A549 (cell line): ENCODE measurements around the gene PLCB4. TPM values are rescaled to one million over a fixed set of nuclear protein-coding genes. Genes with fewer than 3 reads are reported as not detected.

Source experiments
- ATAC-seq, 2 experiments: fragments of 200-7000 bp in 1 of 2; fragments of >200 bp in 1 of 2; cut with Nextera tagmentation in 1 of 2; cut with Tn5 transposase in 1 of 2; 3 replicates each; pipeline versions ENCODE4 v1.8.0 to v1.9.1; 2018 to 2020; ENCODE audit warnings: mild to moderate bottlenecking in 1 of 2, moderate library complexity in 1 of 2
- CTCF ChIA-PET: fragments of 300-600 bp; sonication (Branson Sonifier 250); formaldehyde crosslinking; extraction: SDS; loops from one replicate; lab custom pipeline; 2021; ENCODE audit warnings: antibody characterized with exemption, inconsistent platforms; lab: Yijun Ruan, JAX
- POLR2A ChIA-PET: fragments of 350-600 bp; formaldehyde crosslinking; extraction: SDS; loops from one replicate; lab custom pipeline; 2021; ENCODE audit warnings: antibody characterized with exemption, inconsistent platforms; lab: Yijun Ruan, JAX
- DNase-seq, 2 experiments: peaks; one replicate each; pipeline versions ENCODE4 v3.0.0 to v3.0.0-alpha.2; 2011 to 2016; ENCODE audit warnings: low read depth in 1 of 2, low spot score in 1 of 2
- FAIRE-seq: peaks from 2 replicates; lab custom pipeline; 2011; peaks lifted over from hg19 to GRCh38; lab: Jason Lieb, UNC
- H3K27ac ChIP-seq, 2 experiments: fragments of >200 bp; sonication (Bioruptor Twin); formaldehyde crosslinking; 3 replicates each; pipeline ENCODE4 v1.5.1; 2016 to 2017
- H3K4me1 ChIP-seq: fragments of >200 bp; sonication (Bioruptor Twin); formaldehyde crosslinking; 3 replicates; pipeline ENCODE4 v1.6.1; 2016
- H3K4me2 ChIP-seq: fragments of >200 bp; sonication (Bioruptor Twin); formaldehyde crosslinking; 3 replicates; pipeline ENCODE4 v1.6.1; 2016
- H3K4me3 ChIP-seq: fragments of >200 bp; sonication (Bioruptor Twin); formaldehyde crosslinking; 3 replicates; pipeline ENCODE4 v1.5.1; 2016
- H3K9me3 ChIP-seq: fragments of >200 bp; sonication (Bioruptor Twin); formaldehyde crosslinking; 3 replicates; pipeline ENCODE4 v1.6.1; 2016
- ATOH8 ChIP-seq: fragments of 250-450 bp; sonication (Bioruptor Pico); IDR thresholded peaks from 2 replicates; pipeline ENCODE4 v1.5.0; 2020; ENCODE audit warnings: low read depth, mild to moderate bottlenecking, moderate library complexity
- CEBPB ChIP-seq, 2 experiments: fragments of >200 bp in 1 of 2; sonication (Bioruptor Twin) in 1 of 2; formaldehyde crosslinking in 1 of 2; IDR thresholded peaks; 2 replicates each; pipeline ENCODE4 v1.6.1; 2012 to 2016
- CHD2 ChIP-seq: fragments of 150-350 bp; IDR thresholded peaks from 2 replicates; pipeline ENCODE4 v1.6.1; 2014; ENCODE audit warnings: low read length; ENCODE audit not compliant: partially characterized antibody
- CTCF ChIP-seq: fragments of >200 bp; sonication (Bioruptor Twin); formaldehyde crosslinking; IDR thresholded peaks from 3 replicates; pipeline ENCODE4 v1.5.1; 2016
- EP300 ChIP-seq, 2 experiments: fragments of >200 bp; sonication (Bioruptor Twin); formaldehyde crosslinking; IDR thresholded peaks; 2 replicates in 1 of 2; 3 replicates in 1 of 2; pipeline ENCODE4 v1.6.1; 2016 to 2017
- HDAC2 ChIP-seq: fragments of 200-600 bp; sonication (generic); IDR thresholded peaks from 2 replicates; pipeline ENCODE4 v1.6.1; 2016
- HOXB13 ChIP-seq: fragments of 250-450 bp; sonication (Bioruptor Pico); IDR thresholded peaks from 2 replicates; pipeline ENCODE4 v1.5.0; 2020; ENCODE audit warnings: low read depth, mild to moderate bottlenecking, moderate library complexity
- HOXB5 ChIP-seq: fragments of 250-450 bp; sonication (Bioruptor Pico); IDR thresholded peaks from 2 replicates; pipeline ENCODE4 v1.5.0; 2020; ENCODE audit warnings: mild to moderate bottlenecking, moderate library complexity
- JUNB ChIP-seq: fragments of >200 bp; sonication (Bioruptor Twin); formaldehyde crosslinking; IDR thresholded peaks from 2 replicates; pipeline ENCODE4 v1.6.1; 2016
- KDM5A ChIP-seq: fragments of 200-600 bp; sonication (generic); IDR thresholded peaks from 2 replicates; pipeline ENCODE4 v1.6.1; 2016; ENCODE audit warnings: antibody characterized with exemption, mild to moderate bottlenecking
- MYC ChIP-seq: IDR thresholded peaks from 2 replicates; pipeline ENCODE4 v1.6.1; 2012; ENCODE audit warnings: mild to moderate bottlenecking, inconsistent platforms, low read length, improper control_type of control experiment, borderline replicate concordance
- NR3C1 ChIP-seq: fragments of >200 bp; sonication (Bioruptor Twin); formaldehyde crosslinking; IDR thresholded peaks from 3 replicates; pipeline ENCODE4 v1.6.1; 2017
- PBX3 ChIP-seq: IDR thresholded peaks from 2 replicates; pipeline ENCODE4 v1.6.1; 2012
- PHF8 ChIP-seq: fragments of 200-600 bp; sonication (generic); IDR thresholded peaks from 2 replicates; pipeline ENCODE4 v1.6.1; 2016; ENCODE audit warnings: low read depth, mild to moderate bottlenecking, antibody characterized with exemption, moderate library complexity, borderline replicate concordance
- RAD21 ChIP-seq, 2 experiments: fragments of >200 bp in 1 of 2; sonication (Bioruptor Twin) in 1 of 2; formaldehyde crosslinking in 1 of 2; IDR thresholded peaks in 1 of 2; conservative IDR thresholded peaks in 1 of 2; 2 replicates in 1 of 2; 3 replicates in 1 of 2; pipeline ENCODE4 v1.6.1; 2012 to 2018; ENCODE audit warnings: inconsistent platforms in 1 of 2
- RCOR1 ChIP-seq: fragments of 150-350 bp; IDR thresholded peaks from 2 replicates; pipeline ENCODE4 v1.6.1; 2014; ENCODE audit warnings: antibody characterized with exemption, low read length, low read depth
- REST ChIP-seq: fragments of 200-600 bp; sonication (generic); IDR thresholded peaks from 2 replicates; pipeline ENCODE4 v1.6.1; 2016; ENCODE audit warnings: antibody characterized with exemption, mild to moderate bottlenecking, moderate library complexity
- RFX5 ChIP-seq: fragments of 450-650 bp; IDR thresholded peaks from 2 replicates; pipeline ENCODE4 v1.7.1; 2014; ENCODE audit warnings: antibody characterized with exemption, mild to moderate bottlenecking, moderate library complexity
- SMC3 ChIP-seq: fragments of >200 bp; sonication (Bioruptor Twin); formaldehyde crosslinking; IDR thresholded peaks from 3 replicates; pipeline ENCODE4 v1.6.1; 2018; ENCODE audit warnings: inconsistent platforms
- TP53 ChIP-seq: fragments of 250-450 bp; sonication (Bioruptor Pico); IDR thresholded peaks from 2 replicates; pipeline ENCODE4 v1.5.0; 2021; ENCODE audit warnings: mild to moderate bottlenecking, moderate library complexity
- ZC3H11A ChIP-seq: fragments of 450-650 bp; IDR thresholded peaks from 2 replicates; pipeline ENCODE4 v1.6.1; 2014; ENCODE audit warnings: antibody characterized with exemption, mild to moderate bottlenecking
- ZSCAN20 ChIP-seq: fragments of 250-450 bp; sonication (Bioruptor Pico); IDR thresholded peaks from 2 replicates; pipeline ENCODE4 v1.8.0; 2022; ENCODE audit warnings: mild to moderate bottlenecking, moderate library complexity
- WGBS: methylation state at CpG from one replicate; pipeline ENCODE4 v1.1.6; 2017; ENCODE audit errors: missing lambda C conversion rate; 5-methylcytosine and 5-hydroxymethylcytosine counted together
- polyA plus RNA-seq, 4 experiments: library from polyadenylated mRNA; depleted of rRNA in 3 of 4; stranded (reverse); fragments of >200 nt; fragmentation: RNase III in 1 of 4; extraction: RNeasy Plus Mini Kit Qiagen cat#74134 plus additional on column Dnase treatment in 1 of 4; gene quantifications; 2 replicates in 3 of 4; 3 replicates in 1 of 4; pipeline ENCODE4 v1.2.3, GENCODE V29; 2011 to 2017

PLCB4 gene
- polyA plus RNA-seq, 2 of the 4 experiments (the other 2 are of a cell fraction) = 17.1 to 32.1 TPM

- FAIRE-seq (no peak), DNase-seq (peak; percentile 30 to 40), ATAC-seq (peak; percentile 96 to 97)
- no peaks in the 10 kb centered on the region for H3K9me3 ChIP-seq
- ChIA-PET POLR2A (no interaction called here), CTCF (interaction anchor here (0.8 to 1.9 kb wide), 6 partner anchors 9 to 470 kb away, joined by 3 to 5 read pairs (median 4); no protein-coding TSS in a partner anchor)
- no peak overlapping the region for H3K4me3 ChIP-seq
- TF ChIP-seq CEBPB (IDR thresholded peaks at IDR 0.05) (no peak), RAD21 (conservative IDR thresholded peaks at IDR 0.05 in 1 of 2, IDR thresholded peaks at IDR 0.05 in 1 of 2) (peak; percentile 24 to 25; a peak in 3 of 5 replicates), ZC3H11A (no peak), REST (no peak), HOXB5 (CRISPR knock-in tag) (no peak), EP300 (IDR thresholded peaks at IDR 0.05) (no peak), PHF8 (no peak), PBX3 (no peak), SMC3 (peak; percentile 38; the same call in 2 of the 3 replicates), CTCF (peak; percentile 30; the same call in 1 of the 3 replicates), NR3C1 (no peak), JUNB (no peak)
- H3K27ac ChIP-seq = peak overlapping the region in 1 of 2 experiments; percentile 11; a peak in 2 of 6 replicates
- H3K4me1 ChIP-seq = peaks cover 10% of the 10 kb centered on the region
- WGBS = 69% methylated on average over 4 of the region's 4 CpGs
- no peak overlapping the region for H3K4me2 ChIP-seq
Measured at GRCh38 chr20:9323622-9324021, 254.7 kb downstream of the PLCB4 start.

GRCh38 chr20:9329355-9330101 is 260.6 kb downstream of the PLCB4 start:
- ChIA-PET POLR2A (no interaction called here), CTCF (interaction anchor here (1.2 to 2.0 kb wide), 7 partner anchors 8 to 476 kb away, joined by 3 to 8 read pairs (median 5); no protein-coding TSS in a partner anchor)
- H3K4me3 ChIP-seq = no peak overlapping the region
- H3K4me2 ChIP-seq = no peak overlapping the region
- WGBS = 79% methylated on average over 4 of the region's 4 CpGs
- DNase-seq = no peak
- ATAC-seq = peak in 1 of 2 experiments; percentile 36; a peak in 2 of 6 replicates
- peaks cover 33% of the 10 kb centered on the region for H3K4me1 ChIP-seq
- H3K9me3 ChIP-seq = no peaks in the 10 kb centered on the region
- H3K27ac ChIP-seq = no peak overlapping the region; a peak in 1 of 6 replicates
- no peak for FAIRE-seq
- TF ChIP-seq KDM5A (no peak), HDAC2 (no peak), RCOR1 (no peak), HOXB13 (CRISPR knock-in tag) (no peak), RFX5 (no peak), CTCF (no peak), CHD2 (no peak), ATOH8 (CRISPR knock-in tag) (no peak), MYC (no peak), TP53 (CRISPR knock-in tag) (no peak), ZSCAN20 (CRISPR knock-in tag) (no peak), EP300 (IDR thresholded peaks at IDR 0.05) (no peak), HOXB5 (CRISPR knock-in tag) (no peak)
